Measurements from ENCODE around the gene VAC14.

Gene VAC14

DNA sequence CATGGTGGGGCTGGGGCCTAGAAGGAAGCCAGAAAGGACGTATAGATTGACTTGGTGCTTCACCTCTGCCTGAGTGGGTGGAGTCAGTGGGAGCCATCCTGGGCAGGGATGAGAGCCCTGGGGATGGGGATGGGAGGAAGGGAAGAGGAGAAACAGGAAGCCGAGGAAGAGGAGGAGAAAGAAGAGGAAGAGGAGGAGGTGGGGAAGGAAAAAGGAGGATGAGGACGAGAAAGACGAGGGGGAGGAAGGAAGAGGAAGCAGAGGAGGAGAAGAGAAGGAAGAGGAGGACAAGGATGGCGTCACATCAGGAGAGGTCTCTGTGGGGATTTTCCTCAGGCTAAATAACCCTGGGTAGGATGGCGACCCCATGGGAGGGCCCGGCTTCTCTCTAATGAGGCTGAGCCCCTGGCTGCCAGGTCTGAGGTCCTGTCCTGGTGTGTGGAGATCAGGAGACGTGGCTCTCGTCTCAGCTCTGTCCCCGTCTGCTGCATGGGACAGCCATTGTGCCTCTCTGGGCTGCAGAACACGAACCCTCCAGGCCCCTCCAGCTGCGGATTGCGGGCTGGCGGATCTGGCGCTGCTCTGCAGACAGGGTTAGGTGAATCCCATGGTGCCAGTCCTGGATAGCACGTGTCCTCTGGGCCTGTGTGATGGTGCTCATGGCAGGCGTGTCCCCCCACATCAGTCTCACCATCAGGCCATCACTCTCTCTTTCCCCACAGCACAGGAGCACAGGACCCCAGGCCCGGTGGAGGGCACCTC is 79.6 kb downstream of the VAC14 start:
- DNase-seq (ENCODE audit: low read depth, low spot score) = no peak
- no peak for TF ChIP-seq CTCF (IDR thresholded peaks at IDR 0.05; ENCODE audit: low read depth, low read length)
- no peak overlapping the region for H3K4me3 ChIP-seq (ENCODE audit: low read depth, low read length)
- in situ Hi-C loops (cut with HindIII; ENCODE audit: low sequenced_read_pairs) = no loop called here

DNA sequence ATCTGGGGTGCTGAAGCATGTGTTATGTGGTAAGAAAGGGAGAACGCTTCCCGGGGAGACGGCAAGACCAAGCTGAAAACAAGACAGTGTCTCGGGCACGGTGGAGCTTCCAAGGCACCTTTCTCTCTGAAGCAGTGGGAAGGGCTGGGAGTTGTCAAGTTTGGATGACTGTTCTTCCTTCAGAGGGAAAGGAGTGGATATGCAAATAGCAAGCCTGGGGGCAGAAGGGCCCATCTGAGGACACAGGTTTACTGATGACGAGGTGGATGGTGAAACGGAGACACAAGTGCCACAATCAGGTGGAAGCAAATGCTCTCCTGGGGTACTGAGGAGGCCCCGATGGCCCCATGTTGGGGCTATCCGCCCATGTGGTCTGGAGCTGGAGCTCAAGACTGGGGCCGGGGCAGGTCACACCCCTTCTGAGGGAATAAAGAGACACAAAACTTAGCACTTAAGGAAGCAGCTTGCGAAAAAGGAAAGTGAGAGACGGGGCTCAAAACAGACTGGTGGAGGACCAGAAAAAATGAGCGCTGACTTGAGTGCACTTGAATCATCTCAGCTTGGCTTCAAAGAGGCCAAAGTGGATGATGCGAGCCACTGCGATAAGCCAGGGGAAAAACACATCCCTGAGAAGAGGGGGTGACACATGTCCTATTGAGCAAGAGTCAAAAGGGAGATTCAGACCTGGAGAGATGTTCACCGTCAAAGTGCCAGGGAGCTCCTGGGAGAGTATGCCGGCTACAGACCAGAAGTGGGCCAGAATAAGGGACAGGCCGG is 80.3 kb downstream of the VAC14 start:
- in situ Hi-C loops (cut with HindIII; ENCODE audit: low sequenced_read_pairs) = no loop called here

GRCh38 chr16:70717065-70717464 is 83.9 kb downstream of the VAC14 start:
- H3K4me3 ChIP-seq (ENCODE audit: low read depth, low read length) = no peak overlapping the region
- DNase-seq (ENCODE audit: low read depth, low spot score) = no peak
- in situ Hi-C loops (cut with HindIII; ENCODE audit: low sequenced_read_pairs) = no loop called here
- TF ChIP-seq CTCF (IDR thresholded peaks at IDR 0.05; ENCODE audit: low read depth, low read length) = no peak

More for the DNA sequence above, 80.3 kb downstream of the VAC14 start:
- no peak for DNase-seq (ENCODE audit: low read depth, low spot score)
- no peak overlapping the region for H3K4me3 ChIP-seq (ENCODE audit: low read depth, low read length)
- no peak for TF ChIP-seq CTCF (IDR thresholded peaks at IDR 0.05; ENCODE audit: low read depth, low read length)

GRCh38 chr16:70715860-70716357 is 85.0 kb downstream of the VAC14 start:
- H3K4me3 ChIP-seq (ENCODE audit: low read depth, low read length) = no peak overlapping the region
- TF ChIP-seq CTCF (IDR thresholded peaks at IDR 0.05; ENCODE audit: low read depth, low read length) = no peak
- DNase-seq (ENCODE audit: low read depth, low spot score) = peak; percentile 77
- in situ Hi-C loops (cut with HindIII; ENCODE audit: low sequenced_read_pairs) = no loop called here

- in situ Hi-C loops (cut with HindIII; ENCODE audit: low sequenced_read_pairs) = no loop called here
These were observed 85.7 kb downstream of the VAC14 start for GRCh38 chr16:70715055-70715858.

More at GRCh38 chr16:70715055-70715858, 85.7 kb downstream of the VAC14 start:
- H3K4me3 ChIP-seq (ENCODE audit: low read depth, low read length) = no peak overlapping the region
- peak; percentile 95 for DNase-seq (ENCODE audit: low read depth, low spot score)
- peak; percentile 22 for TF ChIP-seq CTCF (IDR thresholded peaks at IDR 0.05; ENCODE audit: low read depth, low read length)

All from astrocyte of the spinal cord (primary cell).